NCI-H1417 treated with DMSO at 0.1 percent for 48 hours (cell line): ENCODE results near the gene AEBP1.

Source experiments
- DNase-seq: peaks from one replicate; lab custom pipeline; 2025; lab: John Stamatoyannopoulos, UW

Gene AEBP1

GRCh38 chr7:44086627-44087026, 17.5 kb upstream of the AEBP1 start:
- no peak for DNase-seq

- DNase-seq, result no peak
Measured at GRCh38 chr7:44087911-44088838, 16.0 kb upstream of the AEBP1 start.

GRCh38 chr7:44093102-44093641, 11.0 kb upstream of the AEBP1 start:
- DNase-seq, result no peak

- no peak for DNase-seq
Measured at GRCh38 chr7:44094365-44094764, 9.8 kb upstream of the AEBP1 start.

- DNase-seq, result no peak
Measured at GRCh38 chr7:44094883-44095592, 9.1 kb upstream of the AEBP1 start.

- no peak for DNase-seq
Measured at GRCh38 chr7:44095781-44096180, 8.4 kb upstream of the AEBP1 start.

- no peak for DNase-seq
Measured at GRCh38 chr7:44096326-44096881, 7.7 kb upstream of the AEBP1 start.

- no peak for DNase-seq
Measured at GRCh38 chr7:44097064-44097932, 6.8 kb upstream of the AEBP1 start.

- no peak for DNase-seq
Measured at GRCh38 chr7:44098092-44099068, 5.8 kb upstream of the AEBP1 start.

GRCh38 chr7:44099669-44100068, 4.5 kb upstream of the AEBP1 start:
- DNase-seq, result no peak

- DNase-seq, result no peak
Measured at GRCh38 chr7:44100458-44101302, 3.5 kb upstream of the AEBP1 start.

GRCh38 chr7:44101303-44101965, 2.7 kb upstream of the AEBP1 start:
- DNase-seq, result no peak

- DNase-seq, result no peak
Measured at GRCh38 chr7:44101966-44102845, 1.9 kb upstream of the AEBP1 start.

- DNase-seq, result no peak
Measured at GRCh38 chr7:44102846-44103565, 1.1 kb upstream of the AEBP1 start.

- no peak for DNase-seq
Measured at GRCh38 chr7:44103566-44103922, 601 bp upstream of the AEBP1 start.

- DNase-seq, result no peak
Measured at GRCh38 chr7:44104860-44105771, 971 bp downstream of the AEBP1 start.
